Suppressor macrophage treated with lipopolysaccharide for 1 hour (primary cell): ENCODE results near the gene SH3PXD2B.
"Not testable (repeated sequence)": the region's sequence is repeated elsewhere in the genome, so short reads cannot be mapped to it uniquely, and the experiment has no call there.

Experiments
- DNase-seq, 3 donors: peaks; one replicate each; pipeline ENCODE4 v3.0.0-alpha.2; 2020 to 2022

Gene SH3PXD2B

DNA sequence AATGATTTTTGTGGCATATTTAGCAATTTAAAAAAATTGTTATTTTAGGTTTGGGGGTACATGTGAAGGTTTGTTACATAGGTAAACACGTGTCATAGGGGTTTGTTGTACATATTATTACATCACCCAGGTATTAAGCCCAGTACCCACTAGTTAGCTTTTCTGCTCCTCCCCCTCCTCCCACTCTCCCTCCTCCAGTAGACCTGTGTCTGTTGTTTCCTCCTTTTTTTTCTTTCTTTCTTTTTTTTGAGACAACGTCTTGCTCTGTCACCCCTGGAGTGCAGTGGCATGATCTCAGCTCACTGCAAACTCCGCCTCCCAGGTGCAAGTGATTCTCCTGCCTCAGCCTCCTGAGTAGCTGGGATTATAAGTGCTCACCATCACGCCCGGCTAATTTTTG is 162.5 kb downstream of the SH3PXD2B start:
- not testable (repeated sequence) for DNase-seq

DNA sequence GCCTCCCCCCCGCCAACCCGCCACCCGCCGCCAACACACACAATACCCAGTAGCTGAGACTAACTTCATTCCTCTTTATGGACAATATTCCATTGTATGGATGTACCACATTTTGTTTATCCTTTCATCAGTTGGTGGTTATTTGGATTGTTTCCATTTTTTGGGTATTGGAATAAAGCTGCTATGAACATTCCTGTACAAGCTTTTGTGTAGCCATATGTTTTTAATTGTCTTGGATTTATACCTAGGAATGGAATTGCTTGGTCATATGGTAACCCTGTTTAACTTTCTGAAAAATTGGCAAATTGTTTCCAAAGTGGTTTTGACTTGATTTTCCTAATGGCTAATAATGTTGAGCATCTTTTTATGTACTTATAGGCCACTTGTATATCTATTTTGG is 165.9 kb downstream of the SH3PXD2B start:
- no peak for DNase-seq

DNA sequence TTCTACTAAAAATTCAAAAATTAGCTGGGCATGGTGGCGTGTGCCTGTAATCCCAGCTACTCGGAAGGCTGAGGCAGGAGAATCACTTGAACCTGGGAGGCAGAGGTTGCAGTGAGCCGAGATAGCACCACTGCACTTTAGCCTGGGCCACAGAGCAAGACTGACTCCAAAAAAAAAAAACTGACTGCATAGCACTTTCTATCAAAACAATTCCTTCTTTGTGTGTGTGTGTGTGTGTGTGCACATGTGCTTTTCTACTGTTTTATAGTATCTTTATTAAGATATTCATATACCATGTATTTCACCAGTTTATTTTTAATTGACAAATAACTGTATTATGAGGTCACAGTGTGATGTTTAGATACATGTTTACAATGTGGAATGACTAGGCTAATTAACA is 167.2 kb downstream of the SH3PXD2B start:
- DNase-seq: not testable (repeated sequence)

DNA sequence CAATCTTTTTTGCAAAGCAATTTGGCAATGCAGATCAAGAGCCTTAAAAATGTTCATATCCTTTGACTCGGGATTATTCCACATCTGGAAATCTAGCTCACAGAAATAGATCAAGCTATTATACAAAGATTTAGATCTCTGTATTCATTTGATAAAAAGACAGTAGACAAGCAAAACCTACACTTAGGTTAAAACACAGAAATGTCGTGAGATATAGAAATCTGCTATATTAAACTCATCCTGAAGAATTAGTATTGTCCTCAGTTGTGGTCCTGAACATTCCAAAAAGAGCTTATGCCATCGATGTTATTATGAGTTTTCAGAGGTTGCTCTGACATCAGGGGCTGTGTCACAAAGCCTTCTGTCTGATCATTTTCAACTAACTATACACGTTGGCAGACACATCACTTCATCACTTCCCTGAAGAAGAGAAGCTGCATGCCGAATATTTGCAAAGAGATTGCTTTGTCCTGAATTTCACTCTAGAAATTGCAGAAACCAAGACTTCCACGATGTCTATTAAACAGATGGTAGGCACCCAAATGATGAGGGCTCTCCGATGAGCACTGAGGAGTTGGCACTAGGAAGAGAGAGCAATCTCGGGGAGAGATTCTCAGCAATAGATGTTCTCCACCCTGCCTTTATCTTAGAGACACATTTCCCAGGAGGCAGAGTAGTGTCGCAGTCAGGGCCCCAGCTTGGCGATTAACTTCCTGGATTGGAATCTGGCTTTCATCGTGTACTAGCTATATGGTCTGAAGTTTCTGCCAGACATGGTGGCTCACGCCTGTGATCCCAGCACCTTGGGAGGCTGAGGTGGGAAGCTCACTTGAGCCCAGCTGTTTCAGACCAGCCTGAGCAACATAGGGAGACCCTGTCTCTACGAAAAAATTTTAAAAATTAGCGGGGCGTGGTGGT is 168.8 kb downstream of the SH3PXD2B start:
- DNase-seq: no peak

DNA sequence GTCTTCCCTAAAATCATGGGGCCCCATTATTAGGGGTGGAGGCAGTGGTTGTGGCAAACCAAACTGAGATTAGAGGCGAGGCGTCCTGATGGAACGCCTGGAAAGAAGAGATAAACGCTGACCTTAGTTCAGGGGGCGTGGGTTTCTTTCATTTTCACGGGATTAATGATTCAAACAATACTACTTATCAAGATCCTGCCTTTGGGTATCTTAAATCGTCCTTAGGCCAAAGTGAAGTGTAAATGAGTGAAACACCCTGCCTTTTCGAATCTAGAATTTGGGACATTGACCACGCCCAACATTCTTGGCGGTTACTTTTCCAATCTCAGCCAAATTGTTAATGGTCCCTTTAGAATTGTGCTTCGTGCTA is 169.7 kb downstream of the SH3PXD2B start:
- DNase-seq: peak in 2 of 3 donors; percentile 20 to 32

DNA sequence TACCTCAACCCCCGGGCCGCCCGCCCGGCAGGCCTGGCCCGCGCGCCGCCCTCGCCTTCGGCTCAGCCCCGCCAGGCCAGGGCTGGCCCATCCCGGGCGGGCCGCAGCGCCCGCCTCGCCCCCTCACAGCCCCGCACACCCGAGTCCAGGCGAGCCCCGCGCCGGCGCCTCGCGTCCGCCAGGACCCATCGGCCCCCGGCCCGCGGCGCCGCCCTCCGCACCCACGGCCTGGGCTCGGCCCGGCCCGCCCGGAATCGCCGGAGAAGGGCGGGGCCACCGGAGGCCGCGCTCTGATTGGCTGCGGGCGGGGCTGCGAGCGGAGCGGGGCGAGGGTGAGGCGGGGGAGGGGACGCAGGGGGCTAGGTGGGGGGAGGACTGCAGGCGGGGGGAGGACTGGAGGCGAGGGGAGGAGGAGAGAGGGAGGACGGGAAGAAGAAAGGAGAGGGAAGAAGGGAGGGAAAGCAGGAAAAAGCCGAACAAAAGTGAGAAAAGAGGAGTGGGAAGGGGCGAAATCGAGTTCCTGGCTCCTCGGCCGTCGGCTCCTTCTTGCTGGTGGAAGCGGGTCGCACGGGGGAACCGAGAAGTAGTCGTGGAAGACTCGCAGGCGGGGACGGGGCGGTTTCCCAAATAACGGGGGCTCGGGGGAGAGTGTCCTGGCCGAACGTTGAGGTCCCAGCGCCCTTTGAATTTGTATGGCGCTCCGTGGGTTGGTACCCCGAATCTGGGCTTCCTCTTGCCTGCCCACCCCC is 170.3 kb downstream of the SH3PXD2B start:
- DNase-seq: peak; percentile 90 to 97 (median 95)

DNA sequence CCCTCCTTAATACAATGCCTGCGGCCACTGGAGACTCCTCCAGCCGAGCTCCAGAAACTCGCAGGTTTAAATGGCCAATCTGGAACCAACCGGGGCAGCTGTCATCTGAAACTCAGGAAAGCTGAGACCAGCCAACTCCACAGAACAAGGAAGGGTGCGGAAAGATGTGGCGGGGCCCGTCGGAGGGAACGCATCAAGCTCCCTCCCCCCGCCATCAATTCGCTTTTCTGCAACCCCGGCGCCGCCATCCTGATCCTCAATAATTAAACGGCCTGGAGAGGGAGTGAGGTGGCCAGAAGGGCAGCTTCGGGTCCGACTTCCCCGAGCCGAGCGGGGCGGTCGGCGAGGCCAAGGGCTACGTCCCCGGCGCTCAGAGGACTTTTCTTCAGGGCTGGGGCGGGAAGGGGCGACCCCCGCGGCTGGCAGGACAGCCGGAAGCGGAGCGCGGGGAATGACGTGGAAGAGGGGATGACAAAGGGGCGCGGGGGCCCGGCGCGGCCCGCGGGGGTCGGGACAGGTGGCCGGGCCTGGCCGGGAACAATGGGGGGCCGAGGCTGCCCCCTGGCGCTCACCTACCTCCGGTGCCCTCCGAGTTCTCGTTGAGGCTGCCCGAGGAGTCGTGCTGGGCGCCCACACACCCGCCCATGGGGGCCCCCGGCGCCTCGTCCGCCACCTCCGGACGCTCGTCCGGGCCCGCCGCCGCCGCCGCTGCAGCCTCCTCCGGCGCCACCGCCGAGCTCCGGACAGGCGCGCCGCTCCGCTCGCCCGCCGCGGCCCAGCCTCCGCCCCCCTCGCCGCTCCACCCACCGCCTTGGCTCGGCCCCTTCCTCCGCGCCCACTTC is 171.1 kb downstream of the SH3PXD2B start, which contains the start of gene UBTD2:
Gene UBTD2, minus strand, starts transcription at position 745 of the 842 bp plus-strand sequence. Its CDS starts 99 bp downstream, at position 646.
- peak; percentile 83 to 93 (median 89) for DNase-seq

DNA sequence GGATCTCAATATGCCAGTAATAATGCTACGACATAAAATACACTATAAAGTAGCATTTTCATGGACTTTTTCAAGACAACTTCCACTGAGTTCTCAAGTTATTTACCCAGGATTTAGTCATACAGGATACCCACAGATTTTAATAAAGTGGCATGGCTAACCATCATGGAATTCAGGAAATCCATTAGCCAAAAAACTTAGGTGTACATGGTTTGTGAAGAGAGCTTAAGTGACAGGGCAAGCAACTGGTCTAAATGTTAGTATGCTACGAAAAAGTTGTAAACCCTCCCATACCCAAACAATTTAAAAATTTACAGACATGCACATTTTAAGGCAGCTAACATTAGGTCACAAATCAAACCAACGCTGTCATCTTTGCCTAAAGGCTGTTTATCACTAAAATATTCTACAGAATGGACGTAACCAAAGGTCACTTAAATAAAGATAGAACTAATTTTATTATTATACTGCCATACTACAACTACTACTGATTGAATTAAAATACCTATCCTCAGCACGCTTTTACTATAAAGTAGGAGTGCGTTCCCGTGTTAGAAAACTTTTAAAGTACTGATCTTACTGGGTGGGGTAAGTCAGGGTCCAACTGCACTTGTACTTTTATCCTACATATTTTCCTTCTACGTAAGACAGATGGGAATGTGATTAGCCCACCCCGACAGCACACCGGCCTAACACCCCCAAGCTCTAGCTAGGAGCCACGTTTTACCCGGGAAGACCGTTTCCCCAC is 171.9 kb downstream of the SH3PXD2B start:
- DNase-seq: no peak

DNA sequence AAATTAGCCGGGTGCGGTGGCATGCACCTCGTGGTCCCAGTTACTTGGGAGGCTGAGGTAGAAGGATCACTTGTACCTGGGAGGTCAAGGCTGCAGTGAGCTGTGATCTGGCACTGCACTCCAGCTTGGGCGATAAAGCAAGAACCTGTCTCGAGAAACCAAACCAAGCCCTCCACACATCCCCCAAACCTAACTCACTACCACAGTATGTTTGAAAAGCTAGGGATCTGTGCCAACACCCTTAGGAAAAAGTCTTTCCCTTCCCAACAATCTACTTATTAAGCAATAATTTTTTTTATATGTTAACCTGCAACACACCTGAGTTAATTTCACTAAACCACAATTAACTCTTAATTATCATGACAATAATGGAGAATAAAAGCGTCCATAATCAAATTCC is 173.0 kb downstream of the SH3PXD2B start:
- DNase-seq: no peak

DNA sequence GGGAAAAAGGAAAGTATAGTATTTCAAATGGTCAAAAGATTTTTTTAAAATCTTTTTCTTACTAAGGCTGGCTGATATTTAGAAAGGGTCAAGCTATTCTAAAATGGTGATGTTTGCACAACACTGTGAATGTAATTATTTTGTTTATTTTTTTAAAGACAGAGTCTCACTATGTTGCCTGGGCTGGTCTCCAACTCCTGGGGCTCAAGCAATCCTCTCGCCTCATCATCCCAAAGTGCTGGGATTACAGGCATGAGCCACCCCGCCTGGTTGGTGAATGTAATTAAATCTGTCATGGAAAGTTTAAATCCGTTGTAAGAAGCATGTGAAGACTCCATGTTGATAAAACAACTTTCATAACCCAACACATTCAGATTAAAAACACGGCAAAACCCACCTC is 173.4 kb downstream of the SH3PXD2B start:
- DNase-seq: no peak

DNA sequence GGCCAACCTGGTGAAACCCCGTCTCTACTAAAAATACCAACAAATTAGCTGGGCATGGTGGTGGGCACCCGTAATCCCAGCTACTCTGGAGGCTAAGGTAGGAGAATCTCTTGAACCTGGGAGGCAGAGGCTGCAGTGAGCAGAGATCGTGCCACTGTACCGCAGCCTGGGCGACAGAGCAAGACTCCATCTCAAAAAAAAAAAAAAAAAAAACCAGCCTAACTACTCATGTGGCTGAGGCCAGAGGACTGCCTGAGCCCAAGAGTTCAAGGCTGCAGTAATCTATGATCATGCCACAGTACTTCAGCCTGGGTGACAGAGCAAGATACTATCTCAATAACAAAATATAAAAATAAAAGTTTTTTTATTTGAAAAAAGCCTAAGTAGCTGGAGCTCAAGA is 174.0 kb downstream of the SH3PXD2B start:
- no peak for DNase-seq

DNA sequence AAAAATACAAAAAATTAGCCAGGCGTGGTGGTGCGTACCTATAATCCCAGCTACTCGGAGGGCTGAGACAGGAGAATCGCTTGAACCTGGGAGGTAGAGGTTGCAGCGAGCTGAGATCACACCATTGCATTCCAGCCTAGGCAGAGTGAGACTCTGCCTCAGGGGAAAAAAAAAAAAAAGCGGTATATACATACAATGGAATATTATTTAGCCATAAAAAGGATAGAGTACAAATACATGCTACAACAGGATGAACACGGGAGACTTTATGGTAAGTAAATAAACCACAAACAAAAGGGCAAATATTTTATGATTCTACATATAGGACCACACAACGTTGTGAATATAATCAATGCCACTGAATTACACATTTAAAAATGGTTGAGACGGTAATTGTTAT is 176.0 kb downstream of the SH3PXD2B start:
- no peak for DNase-seq

DNA sequence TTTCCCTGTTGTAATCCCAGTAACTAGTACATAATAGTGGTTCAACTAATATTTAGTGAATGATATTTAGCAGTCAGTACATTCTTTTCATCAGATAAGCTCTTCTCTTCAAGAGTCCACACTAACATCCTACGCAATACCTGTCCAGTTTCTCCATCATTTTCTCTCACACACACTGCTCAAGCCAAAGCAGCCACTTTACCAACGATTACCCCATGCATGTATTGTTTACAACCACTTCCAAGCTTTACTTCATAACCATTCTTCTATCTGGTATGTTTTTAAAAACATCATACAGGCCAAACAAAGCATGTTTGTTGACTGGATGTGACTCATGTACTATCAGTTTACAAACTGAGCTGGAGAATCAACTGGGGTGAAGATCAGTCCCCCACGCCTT is 178.1 kb downstream of the SH3PXD2B start:
- no peak for DNase-seq
